GM23338 (cell line): ENCODE measurements around the gene PPY.

ENCODE experiments used
- POLR2AphosphoS5 ChIP-seq: IDR thresholded peaks from 2 replicates; pipeline ENCODE4 v1.6.1; 2016; ENCODE audit warnings: antibody characterized with exemption, low read depth
- TF ChIP-seq, protein P1 (sequence below): IDR thresholded peaks from one replicate; pipeline ENCODE4 v1.6.1; 2018; ENCODE audit warnings: antibody characterized with exemption; ENCODE audit not compliant: unreplicated experiment
- TF ChIP-seq, protein P2 (sequence below), 2 experiments: fragments of 200-600 bp in 1 of 2; sonication (generic) in 1 of 2; conservative IDR thresholded peaks; 2 replicates each; pipeline versions ENCODE4 v1.5.1 to v1.6.1; 2016 to 2017; ENCODE audit warnings: antibody characterized with exemption in 2 of 2, low read depth in 2 of 2, mild to moderate bottlenecking in 2 of 2, moderate library complexity in 1 of 2

DNA sequence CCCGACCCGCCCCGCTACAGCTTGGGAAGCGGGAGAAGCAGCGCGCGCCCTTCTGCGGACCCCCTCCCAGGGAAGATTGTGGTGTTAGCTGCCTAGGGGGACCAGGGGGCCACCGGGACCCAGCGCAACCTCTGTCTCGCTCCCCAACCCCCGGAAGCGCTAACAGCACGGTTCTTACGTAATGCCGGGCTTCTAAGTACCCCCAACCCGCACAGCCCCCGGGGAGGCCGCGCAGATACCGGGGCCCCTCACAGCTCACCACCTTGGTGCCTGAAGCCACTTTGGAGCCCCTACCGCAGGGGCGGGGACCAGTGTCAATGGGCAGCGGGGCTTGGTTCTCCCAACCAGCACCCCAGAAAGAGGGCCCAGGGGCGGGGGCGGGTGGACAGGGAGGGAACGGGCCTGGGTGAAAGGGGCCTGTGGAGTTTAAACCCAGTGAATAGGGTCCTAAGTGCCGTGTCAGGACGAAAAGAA lies 35.3 kb downstream of the PPY start:
- TF ChIP-seq, protein P1, sequence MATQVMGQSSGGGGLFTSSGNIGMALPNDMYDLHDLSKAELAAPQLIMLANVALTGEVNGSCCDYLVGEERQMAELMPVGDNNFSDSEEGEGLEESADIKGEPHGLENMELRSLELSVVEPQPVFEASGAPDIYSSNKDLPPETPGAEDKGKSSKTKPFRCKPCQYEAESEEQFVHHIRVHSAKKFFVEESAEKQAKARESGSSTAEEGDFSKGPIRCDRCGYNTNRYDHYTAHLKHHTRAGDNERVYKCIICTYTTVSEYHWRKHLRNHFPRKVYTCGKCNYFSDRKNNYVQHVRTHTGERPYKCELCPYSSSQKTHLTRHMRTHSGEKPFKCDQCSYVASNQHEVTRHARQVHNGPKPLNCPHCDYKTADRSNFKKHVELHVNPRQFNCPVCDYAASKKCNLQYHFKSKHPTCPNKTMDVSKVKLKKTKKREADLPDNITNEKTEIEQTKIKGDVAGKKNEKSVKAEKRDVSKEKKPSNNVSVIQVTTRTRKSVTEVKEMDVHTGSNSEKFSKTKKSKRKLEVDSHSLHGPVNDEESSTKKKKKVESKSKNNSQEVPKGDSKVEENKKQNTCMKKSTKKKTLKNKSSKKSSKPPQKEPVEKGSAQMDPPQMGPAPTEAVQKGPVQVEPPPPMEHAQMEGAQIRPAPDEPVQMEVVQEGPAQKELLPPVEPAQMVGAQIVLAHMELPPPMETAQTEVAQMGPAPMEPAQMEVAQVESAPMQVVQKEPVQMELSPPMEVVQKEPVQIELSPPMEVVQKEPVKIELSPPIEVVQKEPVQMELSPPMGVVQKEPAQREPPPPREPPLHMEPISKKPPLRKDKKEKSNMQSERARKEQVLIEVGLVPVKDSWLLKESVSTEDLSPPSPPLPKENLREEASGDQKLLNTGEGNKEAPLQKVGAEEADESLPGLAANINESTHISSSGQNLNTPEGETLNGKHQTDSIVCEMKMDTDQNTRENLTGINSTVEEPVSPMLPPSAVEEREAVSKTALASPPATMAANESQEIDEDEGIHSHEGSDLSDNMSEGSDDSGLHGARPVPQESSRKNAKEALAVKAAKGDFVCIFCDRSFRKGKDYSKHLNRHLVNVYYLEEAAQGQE: no peak
- TF ChIP-seq, protein P2, sequence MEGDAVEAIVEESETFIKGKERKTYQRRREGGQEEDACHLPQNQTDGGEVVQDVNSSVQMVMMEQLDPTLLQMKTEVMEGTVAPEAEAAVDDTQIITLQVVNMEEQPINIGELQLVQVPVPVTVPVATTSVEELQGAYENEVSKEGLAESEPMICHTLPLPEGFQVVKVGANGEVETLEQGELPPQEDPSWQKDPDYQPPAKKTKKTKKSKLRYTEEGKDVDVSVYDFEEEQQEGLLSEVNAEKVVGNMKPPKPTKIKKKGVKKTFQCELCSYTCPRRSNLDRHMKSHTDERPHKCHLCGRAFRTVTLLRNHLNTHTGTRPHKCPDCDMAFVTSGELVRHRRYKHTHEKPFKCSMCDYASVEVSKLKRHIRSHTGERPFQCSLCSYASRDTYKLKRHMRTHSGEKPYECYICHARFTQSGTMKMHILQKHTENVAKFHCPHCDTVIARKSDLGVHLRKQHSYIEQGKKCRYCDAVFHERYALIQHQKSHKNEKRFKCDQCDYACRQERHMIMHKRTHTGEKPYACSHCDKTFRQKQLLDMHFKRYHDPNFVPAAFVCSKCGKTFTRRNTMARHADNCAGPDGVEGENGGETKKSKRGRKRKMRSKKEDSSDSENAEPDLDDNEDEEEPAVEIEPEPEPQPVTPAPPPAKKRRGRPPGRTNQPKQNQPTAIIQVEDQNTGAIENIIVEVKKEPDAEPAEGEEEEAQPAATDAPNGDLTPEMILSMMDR (conservative IDR thresholded peaks at IDR 0.05; ENCODE audit: low read depth in 2 of 2): no peak
- TF ChIP-seq POLR2AphosphoS5: no peak
